ENCODE measurements around the gene FUBP3.

Gene FUBP3

GRCh38 chr9:130668196-130668595, 88.8 kb downstream of the FUBP3 start:
- peaks cover 0 to 4% of the 10 kb centered on the region in 2 experiments for H3K4me1 ChIP-seq (ENCODE audit: control insufficient read depth in 1 of 2, insufficient read depth in 1 of 2, low read depth in 1 of 2, low read length in 1 of 2)
- H3K27ac ChIP-seq, result no peak overlapping the region
- no peak for TF ChIP-seq CTCF (IDR thresholded peaks at IDR 0.05)
- no peaks in the 10 kb centered on the region for H3K36me3 ChIP-seq
- H3K27me3 ChIP-seq, result peaks cover 100% of the 10 kb centered on the region
- H3K4me3 ChIP-seq (ENCODE audit: low read depth in 1 of 2, low read length in 1 of 2), result no peak overlapping the region
- no peaks in the 10 kb centered on the region for H3K9me3 ChIP-seq

DNA sequence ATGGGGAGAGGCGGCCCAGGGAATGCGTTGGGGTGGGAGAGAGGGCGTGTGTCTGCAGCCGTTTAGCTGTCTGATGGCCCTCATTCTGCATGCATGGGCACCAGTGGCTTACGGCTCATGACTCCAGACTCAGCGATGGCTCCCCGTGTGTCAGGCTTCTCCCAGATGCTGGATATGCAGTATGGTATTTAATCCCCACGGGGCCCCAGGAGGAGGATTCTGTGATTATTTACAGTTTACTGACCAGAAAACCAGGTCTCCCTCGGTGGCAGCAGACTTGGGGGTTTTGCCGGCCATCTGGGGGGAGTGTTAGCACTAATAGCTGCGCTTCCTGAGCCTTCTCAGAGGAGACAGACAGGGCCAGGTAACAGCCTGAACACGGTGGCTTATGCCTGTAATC, 89.3 kb downstream of the FUBP3 start:
- H3K9me3 ChIP-seq, result no peaks in the 10 kb centered on the region
- H3K36me3 ChIP-seq, result no peaks in the 10 kb centered on the region
- peaks cover 96% of the 10 kb centered on the region for H3K27me3 ChIP-seq
- no peak overlapping the region for H3K4me3 ChIP-seq (ENCODE audit: low read depth in 1 of 2, low read length in 1 of 2)
- peaks cover 0 to 4% of the 10 kb centered on the region in 2 experiments for H3K4me1 ChIP-seq (ENCODE audit: control insufficient read depth in 1 of 2, insufficient read depth in 1 of 2, low read depth in 1 of 2, low read length in 1 of 2)
- no peak overlapping the region for H3K27ac ChIP-seq
- TF ChIP-seq CTCF (IDR thresholded peaks at IDR 0.05), result no peak

DNA sequence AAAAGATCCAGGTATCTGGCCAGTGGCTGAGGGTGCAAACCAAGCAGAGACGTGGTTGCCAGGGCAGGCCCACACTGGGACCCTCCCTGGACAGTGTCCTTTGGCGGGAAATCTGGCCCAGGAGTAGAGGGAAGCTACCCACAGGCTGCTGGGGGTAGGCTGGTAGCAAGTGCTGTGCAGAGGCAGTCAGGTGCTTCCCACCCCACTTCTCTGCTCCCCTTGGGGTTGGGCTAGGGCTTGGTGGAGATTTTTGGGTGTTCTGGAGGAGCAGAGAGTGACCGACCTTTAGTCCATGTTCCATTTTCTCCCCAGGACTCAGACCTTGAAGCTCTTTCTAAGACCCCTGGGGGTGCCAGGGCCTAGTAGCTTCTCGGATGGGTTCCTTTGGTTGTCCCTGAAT, 90.6 kb downstream of the FUBP3 start:
- Histone ChIP-seq H3K9me3 (no peaks in the 10 kb centered on the region), H3K27ac (no peak overlapping the region), H3K4me1 (ENCODE audit: control insufficient read depth in 1 of 2, insufficient read depth in 1 of 2, low read depth in 1 of 2, low read length in 1 of 2) (no peaks in the 10 kb centered on the region), H3K36me3 (no peaks in the 10 kb centered on the region), H3K4me3 (ENCODE audit: low read depth in 1 of 2, low read length in 1 of 2) (no peak overlapping the region), H3K27me3 (peaks cover 83% of the 10 kb centered on the region)
- TF ChIP-seq CTCF (IDR thresholded peaks at IDR 0.05), result no peak

- H3K9me3 ChIP-seq, result no peaks in the 10 kb centered on the region
- no peaks in the 10 kb centered on the region for H3K4me1 ChIP-seq (ENCODE audit: control insufficient read depth in 1 of 2, insufficient read depth in 1 of 2, low read depth in 1 of 2, low read length in 1 of 2)
- H3K27me3 ChIP-seq, result peaks cover 82% of the 10 kb centered on the region
- H3K27ac ChIP-seq, result no peak overlapping the region
- TF ChIP-seq CTCF (IDR thresholded peaks at IDR 0.05), result no peak
- no peak overlapping the region for H3K4me3 ChIP-seq (ENCODE audit: low read depth in 1 of 2, low read length in 1 of 2)
- no peaks in the 10 kb centered on the region for H3K36me3 ChIP-seq
These were observed 91.3 kb downstream of the FUBP3 start for GRCh38 chr9:130670644-130671043.

DNA sequence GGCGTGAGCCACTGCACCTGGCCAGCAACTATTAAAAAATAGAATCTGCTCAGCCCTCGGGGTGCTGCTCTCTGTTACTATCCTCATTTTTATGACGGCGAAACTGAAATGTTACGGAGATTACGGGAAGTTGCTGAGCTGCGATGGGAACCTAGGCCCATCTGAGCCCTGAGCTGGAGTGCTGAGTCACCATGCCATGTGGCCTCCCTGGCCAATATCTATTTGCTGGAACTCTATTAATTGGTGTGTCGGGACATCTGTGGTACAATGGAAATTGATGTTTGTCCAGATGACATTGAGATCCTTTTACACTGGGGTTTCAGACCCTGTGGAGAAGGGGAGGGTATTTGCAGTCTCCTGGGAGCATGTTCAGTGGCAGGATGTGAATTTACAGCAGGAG, 93.1 kb downstream of the FUBP3 start:
- Histone ChIP-seq H3K9me3 (no peaks in the 10 kb centered on the region), H3K4me1 (ENCODE audit: control insufficient read depth in 1 of 2, insufficient read depth in 1 of 2, low read depth in 1 of 2, low read length in 1 of 2) (no peaks in the 10 kb centered on the region), H3K36me3 (no peaks in the 10 kb centered on the region), H3K27ac (no peak overlapping the region), H3K27me3 (peaks cover 76% of the 10 kb centered on the region), H3K4me3 (ENCODE audit: low read depth in 1 of 2, low read length in 1 of 2) (no peak overlapping the region)
- no peak for TF ChIP-seq CTCF (IDR thresholded peaks at IDR 0.05)

All from neutrophil (primary cell).